Measurements from ENCODE around the gene PRR35. TPM values are rescaled to one million over a fixed set of nuclear protein-coding genes. Genes with fewer than 3 reads are reported as not detected.

PRR35 gene
- total RNA-seq, 4 donors from 2014 or later = not detected

DNA sequence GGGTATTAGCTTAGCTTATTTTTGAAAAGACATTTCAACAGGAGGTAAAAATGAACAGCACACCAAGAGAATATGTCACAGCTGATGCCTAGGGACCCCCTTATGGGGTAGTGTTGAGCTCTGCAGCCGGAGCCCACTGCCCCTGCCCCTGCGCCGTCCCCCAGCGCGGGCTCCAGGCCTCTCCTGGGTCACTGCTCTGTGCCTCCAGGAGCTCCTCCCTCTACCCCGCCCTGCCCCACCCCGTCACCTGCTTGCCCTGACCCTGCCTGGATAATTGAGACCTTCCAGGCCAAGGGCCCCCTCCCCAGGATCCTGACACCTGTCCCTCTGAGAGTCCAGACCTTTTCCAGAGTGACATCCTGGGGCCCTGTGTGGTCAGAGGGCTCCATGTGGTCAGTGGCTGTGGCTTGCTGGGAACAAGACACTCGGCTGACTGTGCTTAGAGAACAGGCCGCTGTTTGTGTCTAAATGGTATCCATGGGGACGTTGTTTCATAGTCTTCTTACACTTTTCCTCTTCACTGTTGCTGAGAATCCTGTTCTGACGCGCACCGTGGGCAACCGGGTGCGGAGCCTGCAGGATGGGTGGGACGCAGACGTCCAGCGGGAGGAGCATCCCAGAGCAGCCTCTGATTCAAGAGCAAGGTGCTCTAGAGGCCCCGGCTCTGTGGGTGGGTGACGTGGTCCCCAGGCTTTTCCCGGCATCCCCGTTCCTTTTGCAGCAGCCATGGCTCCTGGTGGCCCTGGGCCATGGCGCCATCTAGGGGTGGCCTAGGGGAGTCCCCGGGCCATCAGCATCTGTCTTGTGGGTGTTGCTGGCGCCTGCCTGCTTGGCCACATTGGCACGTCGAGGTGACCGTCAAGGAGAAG, 50.6 kb downstream of the PRR35 start:
- TF ChIP-seq, protein P1, sequence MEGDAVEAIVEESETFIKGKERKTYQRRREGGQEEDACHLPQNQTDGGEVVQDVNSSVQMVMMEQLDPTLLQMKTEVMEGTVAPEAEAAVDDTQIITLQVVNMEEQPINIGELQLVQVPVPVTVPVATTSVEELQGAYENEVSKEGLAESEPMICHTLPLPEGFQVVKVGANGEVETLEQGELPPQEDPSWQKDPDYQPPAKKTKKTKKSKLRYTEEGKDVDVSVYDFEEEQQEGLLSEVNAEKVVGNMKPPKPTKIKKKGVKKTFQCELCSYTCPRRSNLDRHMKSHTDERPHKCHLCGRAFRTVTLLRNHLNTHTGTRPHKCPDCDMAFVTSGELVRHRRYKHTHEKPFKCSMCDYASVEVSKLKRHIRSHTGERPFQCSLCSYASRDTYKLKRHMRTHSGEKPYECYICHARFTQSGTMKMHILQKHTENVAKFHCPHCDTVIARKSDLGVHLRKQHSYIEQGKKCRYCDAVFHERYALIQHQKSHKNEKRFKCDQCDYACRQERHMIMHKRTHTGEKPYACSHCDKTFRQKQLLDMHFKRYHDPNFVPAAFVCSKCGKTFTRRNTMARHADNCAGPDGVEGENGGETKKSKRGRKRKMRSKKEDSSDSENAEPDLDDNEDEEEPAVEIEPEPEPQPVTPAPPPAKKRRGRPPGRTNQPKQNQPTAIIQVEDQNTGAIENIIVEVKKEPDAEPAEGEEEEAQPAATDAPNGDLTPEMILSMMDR (IDR thresholded peaks at IDR 0.05; ENCODE audit: low read depth) = no peak

- TF ChIP-seq, protein P1 (IDR thresholded peaks at IDR 0.05; ENCODE audit: low read depth) = no peak
Measured at GRCh38 chr16:615122-615521, 54.9 kb downstream of the PRR35 start.

Small RNA genes within 50 kb of the gene (small RNA-seq; reads per million reads assigned to genes)
- gene MIR3176 = not detected
- not detected for gene MIR5587
- not detected for gene Z98883.1

Other genes with a start within 250 kb of the PRR35 start
- gene AXIN1, start 207.7 kb upstream of the PRR35 start, total RNA-seq = 10 to 100 TPM; 11.1 to 19.0 (median 15.0) TPM
- gene MRPL28, start 189.9 kb upstream of the PRR35 start, total RNA-seq = 10 to 100 TPM; 37.3 to 59.9 (median 47.5) TPM
- 10 to 100 TPM; 18.3 to 43.5 (median 28.3) TPM for gene PGAP6, start 178.4 kb upstream of the PRR35 start, total RNA-seq
- gene NME4, start 163.2 kb upstream of the PRR35 start, total RNA-seq = 100 to 1,000 TPM in 2 of 4 donors, 10 to 100 TPM in 2; 62.1 to 120 (median 96.5) TPM
- 10 to 100 TPM in 3 of 4 donors, 1 to 10 TPM in 1; 9.8 to 54.8 (median 20.3) TPM for gene DECR2, start 158.5 kb upstream of the PRR35 start, total RNA-seq
- gene RAB11FIP3, start 134.7 kb upstream of the PRR35 start, total RNA-seq = 10 to 100 TPM; 10.9 to 35.0 (median 21.0) TPM
- gene CAPN15, start 32.7 kb upstream of the PRR35 start, total RNA-seq = 10 to 100 TPM in 3 of 4 donors, 1 to 10 TPM in 1; 7.6 to 30.0 (median 13.3) TPM
- gene NHLRC4, start 6.6 kb downstream of the PRR35 start, total RNA-seq = 1 to 10 TPM in 2 of 4 donors, under 1 TPM in 1, not detected in 1; 0.85 to 3.8 (median 2.0) TPM
- gene PIGQ, start 9.6 kb downstream of the PRR35 start, total RNA-seq = 10 to 100 TPM in 3 of 4 donors, 1 to 10 TPM in 1; 9.5 to 42.0 (median 16.4) TPM
- gene RAB40C, start 29.7 kb downstream of the PRR35 start, total RNA-seq = 10 to 100 TPM in 2 of 4 donors, 1 to 10 TPM in 2; 7.7 to 32.2 (median 12.3) TPM
- gene WFIKKN1, start 70.6 kb downstream of the PRR35 start, total RNA-seq = 1 to 10 TPM in 1 of 4 donors, not detected in 3; 1.5 TPM
- 100 to 1,000 TPM in 3 of 4 donors, 10 to 100 TPM in 1; 72.2 to 199 (median 117) TPM for gene METTL26, start 75.9 kb downstream of the PRR35 start, total RNA-seq
- 10 to 100 TPM; 19.2 to 60.7 (median 39.7) TPM for gene MCRIP2, start 81.4 kb downstream of the PRR35 start, total RNA-seq
- gene WDR90, start 89.0 kb downstream of the PRR35 start, total RNA-seq = 10 to 100 TPM in 1 of 4 donors, 1 to 10 TPM in 3; 6.7 to 30.1 (median 8.4) TPM
- gene RHOT2, start 107.7 kb downstream of the PRR35 start, total RNA-seq = 10 to 100 TPM; 26.2 to 75.4 (median 37.8) TPM
- gene RHBDL1, start 115.3 kb downstream of the PRR35 start, total RNA-seq = 1 to 10 TPM in 2 of 4 donors, under 1 TPM in 1, not detected in 1; 0.66 to 1.7 (median 1.3) TPM
- gene STUB1, start 120.0 kb downstream of the PRR35 start, total RNA-seq = 100 to 1,000 TPM; 107 to 244 (median 140) TPM
- 10 to 100 TPM; 27.4 to 67.8 (median 49.3) TPM for gene JMJD8, start 123.9 kb downstream of the PRR35 start, total RNA-seq
- gene WDR24, start 130.0 kb downstream of the PRR35 start, total RNA-seq = 10 to 100 TPM in 1 of 4 donors, 1 to 10 TPM in 3; 4.4 to 12.1 (median 6.4) TPM
- not detected for gene FBXL16, start 145.4 kb downstream of the PRR35 start, total RNA-seq
- 10 to 100 TPM; 13.3 to 29.5 (median 26.0) TPM for gene METRN, start 154.7 kb downstream of the PRR35 start, total RNA-seq
- gene ANTKMT, start 160.8 kb downstream of the PRR35 start, total RNA-seq = 10 to 100 TPM; 12.6 to 55.6 (median 23.7) TPM
- 1 to 10 TPM in 2 of 4 donors, under 1 TPM in 1, not detected in 1; 0.44 to 2.5 (median 1.5) TPM for gene CCDC78, start 166.0 kb downstream of the PRR35 start, total RNA-seq
- gene HAGHL, start 166.7 kb downstream of the PRR35 start, total RNA-seq = 1 to 10 TPM; 1.1 to 5.6 (median 2.6) TPM
- gene CIAO3, start 180.6 kb downstream of the PRR35 start, total RNA-seq = 10 to 100 TPM; 17.6 to 39.0 (median 22.5) TPM
- under 1 TPM in 2 of 4 donors, not detected in 2; 0.44 to 0.82 TPM for gene MSLN, start 200.3 kb downstream of the PRR35 start, total RNA-seq
- 10 to 100 TPM in 3 of 4 donors, 1 to 10 TPM in 1; 9.9 to 13.0 (median 11.7) TPM for gene RPUSD1, start 228.0 kb downstream of the PRR35 start, total RNA-seq
- gene CHTF18, start 228.2 kb downstream of the PRR35 start, total RNA-seq = 10 to 100 TPM in 1 of 4 donors, 1 to 10 TPM in 3; 4.4 to 16.0 (median 8.9) TPM
- gene GNG13, start 240.3 kb downstream of the PRR35 start, total RNA-seq = not detected

Measured in subcutaneous adipose tissue (tissue), 4 donors.